ENCODE results near the gene C13orf46. TPM values are rescaled to one million over a fixed set of nuclear protein-coding genes. Genes with fewer than 3 reads are reported as not detected.

The C13orf46 gene
- total RNA-seq, 1 donor from 2014 or later: 0.54 TPM

GRCh38 chr13:114012141-114012540 is 38.3 kb upstream of the C13orf46 start:
- peaks cover 1% of the 10 kb centered on the region for H3K27me3 Mint-ChIP-seq (ENCODE audit: low read depth)
- no peak for TF ChIP-seq CTCF (IDR thresholded peaks at IDR 0.05; ENCODE audit: unreplicated experiment)
- no peak for DNase-seq (ENCODE audit: low spot score in 2 of 2, unreplicated experiment in 2 of 2)
- no peak overlapping the region for H3K27ac Mint-ChIP-seq
- peaks cover 12% of the 10 kb centered on the region for H3K36me3 Mint-ChIP-seq
- no peak overlapping the region for H3K4me3 Mint-ChIP-seq
- H3K9me3 Mint-ChIP-seq: no peaks in the 10 kb centered on the region
- H3K4me1 Mint-ChIP-seq: peaks cover 2% of the 10 kb centered on the region

- H3K4me3 Mint-ChIP-seq: no peak overlapping the region
- H3K4me1 Mint-ChIP-seq: peaks cover 2% of the 10 kb centered on the region
- TF ChIP-seq CTCF (IDR thresholded peaks at IDR 0.05; ENCODE audit: unreplicated experiment): no peak
- peaks cover 12% of the 10 kb centered on the region for H3K36me3 Mint-ChIP-seq
- H3K27ac Mint-ChIP-seq: no peak overlapping the region
- H3K27me3 Mint-ChIP-seq (ENCODE audit: low read depth): peaks cover 1% of the 10 kb centered on the region
- DNase-seq (ENCODE audit: low spot score in 2 of 2, unreplicated experiment in 2 of 2): no peak
- no peaks in the 10 kb centered on the region for H3K9me3 Mint-ChIP-seq
These were observed 37.4 kb upstream of the C13orf46 start for GRCh38 chr13:114011226-114011625.

- no peak for DNase-seq (ENCODE audit: low spot score in 2 of 2, unreplicated experiment in 2 of 2)
- Mint-ChIP-seq H3K9me3 (no peaks in the 10 kb centered on the region), H3K27ac (no peak overlapping the region), H3K4me3 (no peak overlapping the region), H3K36me3 (peaks cover 12% of the 10 kb centered on the region), H3K4me1 (peaks cover 1% of the 10 kb centered on the region), H3K27me3 (ENCODE audit: low read depth) (peaks cover 1% of the 10 kb centered on the region)
- no peak for TF ChIP-seq CTCF (IDR thresholded peaks at IDR 0.05; ENCODE audit: unreplicated experiment)
These were observed 36.7 kb upstream of the C13orf46 start for GRCh38 chr13:114010401-114011101.

GRCh38 chr13:114009590-114010400 is 35.9 kb upstream of the C13orf46 start:
- H3K4me1 Mint-ChIP-seq: no peaks in the 10 kb centered on the region
- no peak for TF ChIP-seq CTCF (IDR thresholded peaks at IDR 0.05; ENCODE audit: unreplicated experiment)
- H3K27me3 Mint-ChIP-seq (ENCODE audit: low read depth): peaks cover 1% of the 10 kb centered on the region
- no peaks in the 10 kb centered on the region for H3K9me3 Mint-ChIP-seq
- no peak overlapping the region for H3K27ac Mint-ChIP-seq
- H3K4me3 Mint-ChIP-seq: no peak overlapping the region
- H3K36me3 Mint-ChIP-seq: peaks cover 12% of the 10 kb centered on the region
- no peak for DNase-seq (ENCODE audit: low spot score in 2 of 2, unreplicated experiment in 2 of 2)

GRCh38 chr13:114008964-114009589 is 35.2 kb upstream of the C13orf46 start:
- TF ChIP-seq CTCF (IDR thresholded peaks at IDR 0.05; ENCODE audit: unreplicated experiment): no peak
- Mint-ChIP-seq H3K27me3 (ENCODE audit: low read depth) (peaks cover 1% of the 10 kb centered on the region), H3K9me3 (no peaks in the 10 kb centered on the region), H3K4me3 (no peak overlapping the region), H3K27ac (no peak overlapping the region), H3K4me1 (no peaks in the 10 kb centered on the region), H3K36me3 (peaks cover 12% of the 10 kb centered on the region)
- no peak for DNase-seq (ENCODE audit: low spot score in 2 of 2, unreplicated experiment in 2 of 2)

Data from mesothelial cell of epicardium (in vitro differentiated cells).